ENCODE results near the gene PUS7.

GRCh38 chr7:105512415-105512814 is 9.7 kb downstream of the PUS7 start:
- TF ChIP-seq CTCF (IDR thresholded peaks at IDR 0.05) (no peak), ZFX (IDR thresholded peaks at IDR 0.05; ENCODE audit: borderline replicate concordance) (no peak)
